Karpas-422 (cell line): ENCODE data around the gene FAM221B. TPM values are rescaled to one million over a fixed set of nuclear protein-coding genes. Genes with fewer than 3 reads are reported as not detected.
A peak's percentile ranks its signal among the peaks of the same experiment; 100 is the strongest.

ENCODE experiments used
- DNase-seq: peaks from one replicate; pipeline ENCODE4 v3.0.0-alpha.2; 2015
- H2AFZ ChIP-seq: fragments of 200-600 bp; sonication (generic); 2 replicates; pipeline ENCODE4 v1.6.1; 2014; ENCODE audit warnings: antibody characterized with exemption, low read length, mixed read lengths
- H3K27ac ChIP-seq: fragments of 200-600 bp; sonication (generic); 2 replicates; pipeline ENCODE4 v1.5.1; 2014; ENCODE audit warnings: mild to moderate bottlenecking, low read length, moderate library complexity
- H3K27me3 ChIP-seq: fragments of 200-600 bp; sonication (generic); 2 replicates; pipeline ENCODE4 v1.6.1; 2014; ENCODE audit warnings: low read length, mixed read lengths
- H3K36me3 ChIP-seq: fragments of 200-600 bp; sonication (generic); 2 replicates; pipeline ENCODE4 v1.6.1; 2014; ENCODE audit warnings: low read length, mixed read lengths; ENCODE audit not compliant: insufficient read depth
- H3K4me1 ChIP-seq: fragments of 200-600 bp; sonication (generic); 2 replicates; pipeline ENCODE4 v1.6.1; 2014; ENCODE audit warnings: mild to moderate bottlenecking, low read length, mixed read lengths
- H3K4me2 ChIP-seq: fragments of 200-600 bp; sonication (generic); 2 replicates; pipeline ENCODE4 v1.6.1; 2014; ENCODE audit warnings: low read length, low read depth, mild to moderate bottlenecking; ENCODE audit not compliant: poor library complexity, severe bottlenecking
- H3K4me3 ChIP-seq: fragments of 200-600 bp; sonication (generic); 2 replicates; pipeline ENCODE4 v1.5.1; 2014; ENCODE audit warnings: mild to moderate bottlenecking, antibody characterized with exemption, low read length, mixed read lengths
- H3K79me2 ChIP-seq: fragments of 200-600 bp; sonication (generic); 2 replicates; pipeline ENCODE4 v1.6.1; 2014; ENCODE audit warnings: mild to moderate bottlenecking, low read length, mixed read lengths
- H3K9ac ChIP-seq: fragments of 200-600 bp; sonication (generic); 2 replicates; pipeline ENCODE4 v1.6.0; 2014; ENCODE audit warnings: low read length
- H3K9me2 ChIP-seq: fragments of 200-600 bp; sonication (generic), shearing (Covaris generic); replicated peaks from 2 replicates; pipeline ENCODE4 v1.6.0; 2014; ENCODE audit warnings: mild to moderate bottlenecking, low read length, moderate library complexity; ENCODE audit not compliant: insufficient read depth
- H3K9me3 ChIP-seq: fragments of 300-700, 200-600 bp; sonication (generic); 2 replicates; pipeline ENCODE4 v1.6.1; 2014; ENCODE audit warnings: low read length, mixed read lengths
- H4K20me1 ChIP-seq: fragments of 200-600 bp; sonication (generic); 2 replicates; pipeline ENCODE4 v1.6.1; 2014; ENCODE audit warnings: mild to moderate bottlenecking, antibody characterized with exemption, low read length, low read depth; ENCODE audit not compliant: insufficient read depth
- total RNA-seq: library from RNA; depleted of rRNA; stranded (reverse); fragments of >200 nt; shearing (Covaris generic); gene quantifications from 2 replicates; pipeline ENCODE4 v1.2.3, GENCODE V29; 2014; ENCODE audit warnings: low replicate concordance

FAM221B gene
- total RNA-seq, 1 experiment from 2014 or later, result not detected

- Histone ChIP-seq H3K36me3 (no peaks in the 10 kb centered on the region), H3K27ac (no peak overlapping the region), H3K9me3 (no peaks in the 10 kb centered on the region), H3K27me3 (no peaks in the 10 kb centered on the region), H4K20me1 (no peaks in the 10 kb centered on the region), H3K79me2 (peaks cover 8% of the 10 kb centered on the region), H3K4me2 (no peak overlapping the region), H3K4me3 (no peak overlapping the region), H3K9ac (no peak overlapping the region), H3K9me2 (no peaks in the 10 kb centered on the region), H3K4me1 (peaks cover 13% of the 10 kb centered on the region), H2AFZ (no peak overlapping the region)
- DNase-seq, result no peak
Observed at GRCh38 chr9:35818341-35818740, 10.2 kb downstream of the FAM221B start.

- H3K36me3 ChIP-seq, result no peaks in the 10 kb centered on the region
- no peaks in the 10 kb centered on the region for H3K9me2 ChIP-seq
- no peak overlapping the region for H3K4me3 ChIP-seq
- H4K20me1 ChIP-seq, result no peaks in the 10 kb centered on the region
- no peak overlapping the region for H3K4me2 ChIP-seq
- H3K79me2 ChIP-seq, result peaks cover 8% of the 10 kb centered on the region
- H3K4me1 ChIP-seq, result peaks cover 28% of the 10 kb centered on the region
- no peak overlapping the region for H3K9ac ChIP-seq
- no peak overlapping the region for H2AFZ ChIP-seq
- no peaks in the 10 kb centered on the region for H3K9me3 ChIP-seq
- no peak overlapping the region for H3K27ac ChIP-seq
- no peak for DNase-seq
- no peaks in the 10 kb centered on the region for H3K27me3 ChIP-seq
Observed at GRCh38 chr9:35816708-35817107, 11.8 kb downstream of the FAM221B start.

- Histone ChIP-seq H3K79me2 (peaks cover 8% of the 10 kb centered on the region), H2AFZ (peak within 1 kb of the TSS; percentile 98), H3K4me3 (peak within 1 kb of the TSS; percentile 81), H4K20me1 (no peaks in the 10 kb centered on the region), H3K27me3 (no peaks in the 10 kb centered on the region), H3K4me1 (peaks cover 37% of the 10 kb centered on the region), H3K36me3 (no peaks in the 10 kb centered on the region), H3K9ac (peak within 1 kb of the TSS; percentile 90), H3K4me2 (peak within 1 kb of the TSS; percentile 90), H3K9me2 (no peaks in the 10 kb centered on the region), H3K9me3 (no peaks in the 10 kb centered on the region), H3K27ac (peak within 1 kb of the TSS; percentile 77)
- peak; percentile 99 for DNase-seq
Observed at GRCh38 chr9:35814841-35815543, 13.5 kb downstream of the FAM221B start, which contains the start of gene HINT2. Gene HINT2, minus strand, starts transcription at chr9:35815042. Its CDS starts 63 bp downstream, at chr9:35814979.

- peak; percentile 78 for DNase-seq
- Histone ChIP-seq H3K9ac (peak overlapping the region; percentile 90), H3K4me1 (peaks cover 37% of the 10 kb centered on the region), H3K4me2 (peak overlapping the region; percentile 90), H3K27me3 (no peaks in the 10 kb centered on the region), H4K20me1 (no peaks in the 10 kb centered on the region), H2AFZ (no peak overlapping the region), H3K4me3 (peak overlapping the region; percentile 81), H3K27ac (peak overlapping the region; percentile 77), H3K9me3 (no peaks in the 10 kb centered on the region), H3K36me3 (no peaks in the 10 kb centered on the region), H3K9me2 (no peaks in the 10 kb centered on the region), H3K79me2 (peaks cover 8% of the 10 kb centered on the region)
Observed at GRCh38 chr9:35814106-35814840, 14.3 kb downstream of the FAM221B start.

GRCh38 chr9:35813434-35814105 lies 15.0 kb downstream of the FAM221B start:
- Histone ChIP-seq H2AFZ (no peak overlapping the region), H3K9me3 (no peaks in the 10 kb centered on the region), H3K4me2 (peak overlapping the region; percentile 90), H3K9me2 (no peaks in the 10 kb centered on the region), H3K9ac (peak overlapping the region; percentile 90), H4K20me1 (no peaks in the 10 kb centered on the region), H3K4me1 (peaks cover 37% of the 10 kb centered on the region), H3K79me2 (peaks cover 8% of the 10 kb centered on the region), H3K27ac (peak overlapping the region; percentile 77), H3K4me3 (peak overlapping the region; percentile 81), H3K36me3 (peaks cover 5% of the 10 kb centered on the region; the same call in 1 of the 2 replicates), H3K27me3 (no peaks in the 10 kb centered on the region)
- no peak for DNase-seq

- H3K4me2 ChIP-seq, result peak within 1 kb of the TSS; percentile 90
Observed at GRCh38 chr9:35812025-35812602, 16.4 kb downstream of the FAM221B start, which contains the start of gene SPAG8. Gene SPAG8, minus strand, starts transcription at chr9:35812262. Its CDS starts 115 bp downstream, at chr9:35812147.

GRCh38 chr9:35811381-35812024 lies 17.0 kb downstream of the FAM221B start:
- H3K27ac ChIP-seq, result no peak overlapping the region
- H3K79me2 ChIP-seq, result peaks cover 8% of the 10 kb centered on the region
- H3K9me3 ChIP-seq, result no peaks in the 10 kb centered on the region
- H3K4me1 ChIP-seq, result peaks cover 37% of the 10 kb centered on the region
- no peak overlapping the region for H2AFZ ChIP-seq
- no peak for DNase-seq
- peak overlapping the region; percentile 90 for H3K4me2 ChIP-seq
- no peaks in the 10 kb centered on the region for H3K9me2 ChIP-seq
- no peaks in the 10 kb centered on the region for H4K20me1 ChIP-seq
- H3K27me3 ChIP-seq, result no peaks in the 10 kb centered on the region
- peaks cover 18% of the 10 kb centered on the region; the same call in 1 of the 2 replicates for H3K36me3 ChIP-seq
- peak overlapping the region; percentile 70 for H3K9ac ChIP-seq
- peak overlapping the region; percentile 72 for H3K4me3 ChIP-seq

More at GRCh38 chr9:35812025-35812602, 16.4 kb downstream of the FAM221B start, which contains the start of gene SPAG8:
- H3K9me2 ChIP-seq, result no peaks in the 10 kb centered on the region
- peaks cover 37% of the 10 kb centered on the region for H3K4me1 ChIP-seq
- no peaks in the 10 kb centered on the region for H4K20me1 ChIP-seq
- peak within 1 kb of the TSS; percentile 73 for H3K27ac ChIP-seq
- H3K36me3 ChIP-seq, result peaks cover 18% of the 10 kb centered on the region; the same call in 1 of the 2 replicates
- H3K27me3 ChIP-seq, result no peaks in the 10 kb centered on the region
- peak; percentile 98 for DNase-seq
- H2AFZ ChIP-seq, result 0 out of 2 replicates have a peak within 1 kb of the TSS, but pooled peaks have one; percentile 41
- peaks cover 8% of the 10 kb centered on the region for H3K79me2 ChIP-seq
- peak within 1 kb of the TSS; percentile 72 for H3K4me3 ChIP-seq
- peak within 1 kb of the TSS; percentile 70 for H3K9ac ChIP-seq
- no peaks in the 10 kb centered on the region for H3K9me3 ChIP-seq
